Panc1 (cell line): Measurements from ENCODE around the gene MYO7A. TPM values are rescaled to one million over a fixed set of nuclear protein-coding genes. Genes with fewer than 3 reads are reported as not detected.

ENCODE experiments used
- ATAC-seq: fragments of 200-7000 bp; cut with Tn5 transposase; 2 replicates; pipeline ENCODE4 v1.9.1; 2020; ENCODE audit warnings: mild to moderate bottlenecking, moderate library complexity
- BruUV-seq: library from RNA; stranded (reverse); fragments of 400-500 nt; replicated peaks from 2 replicates; lab custom pipeline; 2021; lab: Mats Ljungman, UMichigan
- CTCF ChIA-PET: fragments of 300-600 bp; sonication (Branson Sonifier 250); formaldehyde crosslinking; loops from one replicate; lab custom pipeline; 2022; ENCODE audit warnings: antibody characterized with exemption; lab: Charles Lee
- POLR2A ChIA-PET: fragments of 300-600 bp; sonication (Branson Sonifier 250); formaldehyde crosslinking; loops from one replicate; lab custom pipeline; 2022; ENCODE audit warnings: antibody characterized with exemption; lab: Charles Lee
- DNase-seq: peaks from one replicate; pipeline ENCODE4 v3.0.0-alpha.2; 2010; ENCODE audit warnings: low read depth, low spot score
- H3K27ac ChIP-seq: 2 replicates; pipeline ENCODE4 v1.5.1; 2011; ENCODE audit warnings: mild to moderate bottlenecking, low read length, inconsistent platforms
- H3K27me3 ChIP-seq: fragments of 200-500 bp; sonication (Bioruptor generic); 2 replicates; pipeline ENCODE4 v1.6.0; 2014; ENCODE audit warnings: low read length, inconsistent platforms; ENCODE audit not compliant: control insufficient read depth, insufficient read depth
- H3K36me3 ChIP-seq: fragments of 200-500 bp; sonication (Bioruptor generic); 2 replicates; pipeline ENCODE4 v1.5.1; 2014; ENCODE audit warnings: inconsistent platforms, mild to moderate bottlenecking, low read length, moderate library complexity; ENCODE audit not compliant: control insufficient read depth, insufficient read depth
- H3K4me1 ChIP-seq: 2 replicates; pipeline ENCODE4 v1.5.1; 2011; ENCODE audit warnings: inconsistent platforms, mild to moderate bottlenecking, low read length, moderate library complexity; ENCODE audit not compliant: control insufficient read depth, insufficient read depth
- H3K4me3 ChIP-seq, 2 experiments: 2 replicates each; pipeline ENCODE4 v1.5.1; 2011 to 2012; ENCODE audit warnings: low read depth in 2 of 2, low read length in 2 of 2, mild to moderate bottlenecking in 2 of 2, inconsistent platforms in 1 of 2, moderate library complexity in 1 of 2
- H3K9me3 ChIP-seq: fragments of 200-500 bp; sonication (Bioruptor generic); 2 replicates; pipeline ENCODE4 v1.5.1; 2014; ENCODE audit warnings: low read depth, mild to moderate bottlenecking, inconsistent platforms, low read length, moderate library complexity; ENCODE audit not compliant: control insufficient read depth, insufficient read depth
- POLR2AphosphoS5 ChIP-seq: IDR thresholded peaks from 2 replicates; pipeline ENCODE4 v1.6.1; 2012; ENCODE audit warnings: mild to moderate bottlenecking, low read depth, low read length, moderate library complexity
- SIN3A ChIP-seq: IDR thresholded peaks from 2 replicates; pipeline ENCODE4 v1.6.1; 2012; ENCODE audit warnings: low read depth, mild to moderate bottlenecking, low read length, moderate library complexity, borderline replicate concordance; ENCODE audit not compliant: insufficient read depth
- TCF7L2 ChIP-seq: IDR thresholded peaks from 2 replicates; pipeline ENCODE4 v1.6.1; 2011; ENCODE audit warnings: mild to moderate bottlenecking, low read depth, low read length, inconsistent platforms
- in situ Hi-C: cut with HindIII; loops from 2 replicates; pipeline ENCODE4 v1.10.0; 2016; ENCODE audit warnings: low sequenced_read_pairs, low pct_unique_long_range_greater_than_20kb
- intact Hi-C: fragments of 100-400 bp; cut with micrococcal nuclease; formaldehyde crosslinking; loops from one replicate; pipeline ENCODE4 v1.10.0; 2022; ENCODE audit not compliant: unreplicated experiment
- total RNA-seq: library from RNA; stranded (reverse); gene quantifications from one replicate; pipeline ENCODE4 v1.2.1, GENCODE V29; 2021; ENCODE audit not compliant: unreplicated experiment
- TF ChIP-seq, protein P1 (sequence below): fragments of 450-650 bp; IDR thresholded peaks from 2 replicates; pipeline ENCODE4 v1.5.1; 2017; ENCODE audit warnings: mild to moderate bottlenecking
- TF ChIP-seq, protein P2 (sequence below), 2 experiments: IDR thresholded peaks; 2 replicates each; pipeline ENCODE4 v1.6.1; 2011 to 2012; ENCODE audit warnings: low read depth in 2 of 2, control low read depth in 1 of 2, low read length in 1 of 2, mild to moderate bottlenecking in 1 of 2, moderate library complexity in 1 of 2; ENCODE audit not compliant: insufficient read depth in 1 of 2

Gene MYO7A
- total RNA-seq, 1 experiment from 2014 or later: 1.3 TPM

DNA sequence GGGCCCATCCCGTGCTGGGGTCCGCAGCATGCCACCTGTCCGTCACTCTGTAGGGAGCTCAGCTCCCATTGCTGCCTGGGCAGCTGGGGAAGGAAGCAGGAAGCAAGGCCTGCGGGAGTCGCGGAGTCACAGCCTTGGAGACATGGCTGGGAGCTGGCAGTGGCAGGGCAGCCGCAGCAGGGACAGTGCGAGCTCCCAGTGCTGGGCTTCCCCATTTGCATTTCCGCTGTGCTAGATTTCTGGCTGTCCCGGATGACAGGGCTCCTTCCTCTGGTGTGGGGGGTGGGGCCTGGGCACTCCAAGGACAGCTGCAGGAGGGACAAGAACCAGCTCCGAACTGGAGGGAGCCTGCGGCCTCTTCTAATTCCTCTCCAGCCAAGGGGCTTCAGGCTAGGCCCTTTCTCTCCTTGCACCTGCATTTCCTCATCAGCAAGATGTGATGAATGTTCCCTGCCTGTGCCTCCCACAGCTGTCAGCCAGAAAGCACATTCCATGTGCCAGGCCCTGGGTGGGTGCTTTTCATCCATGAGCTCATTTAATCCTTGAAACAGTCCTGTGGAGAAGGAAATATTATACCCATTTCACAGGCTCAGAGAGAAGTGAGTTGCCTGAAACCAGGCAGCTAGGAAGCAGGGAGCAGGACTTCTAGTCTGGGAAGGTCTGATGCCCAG, 48.0 kb downstream of the MYO7A start:
- CTCF ChIA-PET: no interaction called here
- in situ Hi-C loops: no loop called here
- Histone ChIP-seq H3K9me3 (no peaks in the 10 kb centered on the region), H3K27me3 (no peaks in the 10 kb centered on the region), H3K4me3 (no peak overlapping the region), H3K4me1 (no peaks in the 10 kb centered on the region), H3K27ac (no peak overlapping the region), H3K36me3 (no peaks in the 10 kb centered on the region)
- ATAC-seq (no peak), DNase-seq (no peak)
- TF ChIP-seq, protein P1, sequence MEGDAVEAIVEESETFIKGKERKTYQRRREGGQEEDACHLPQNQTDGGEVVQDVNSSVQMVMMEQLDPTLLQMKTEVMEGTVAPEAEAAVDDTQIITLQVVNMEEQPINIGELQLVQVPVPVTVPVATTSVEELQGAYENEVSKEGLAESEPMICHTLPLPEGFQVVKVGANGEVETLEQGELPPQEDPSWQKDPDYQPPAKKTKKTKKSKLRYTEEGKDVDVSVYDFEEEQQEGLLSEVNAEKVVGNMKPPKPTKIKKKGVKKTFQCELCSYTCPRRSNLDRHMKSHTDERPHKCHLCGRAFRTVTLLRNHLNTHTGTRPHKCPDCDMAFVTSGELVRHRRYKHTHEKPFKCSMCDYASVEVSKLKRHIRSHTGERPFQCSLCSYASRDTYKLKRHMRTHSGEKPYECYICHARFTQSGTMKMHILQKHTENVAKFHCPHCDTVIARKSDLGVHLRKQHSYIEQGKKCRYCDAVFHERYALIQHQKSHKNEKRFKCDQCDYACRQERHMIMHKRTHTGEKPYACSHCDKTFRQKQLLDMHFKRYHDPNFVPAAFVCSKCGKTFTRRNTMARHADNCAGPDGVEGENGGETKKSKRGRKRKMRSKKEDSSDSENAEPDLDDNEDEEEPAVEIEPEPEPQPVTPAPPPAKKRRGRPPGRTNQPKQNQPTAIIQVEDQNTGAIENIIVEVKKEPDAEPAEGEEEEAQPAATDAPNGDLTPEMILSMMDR: no peak
- no peak for TF ChIP-seq SIN3A
- TF ChIP-seq TCF7L2: no peak
- no peak for TF ChIP-seq POLR2AphosphoS5
- TF ChIP-seq, protein P2, sequence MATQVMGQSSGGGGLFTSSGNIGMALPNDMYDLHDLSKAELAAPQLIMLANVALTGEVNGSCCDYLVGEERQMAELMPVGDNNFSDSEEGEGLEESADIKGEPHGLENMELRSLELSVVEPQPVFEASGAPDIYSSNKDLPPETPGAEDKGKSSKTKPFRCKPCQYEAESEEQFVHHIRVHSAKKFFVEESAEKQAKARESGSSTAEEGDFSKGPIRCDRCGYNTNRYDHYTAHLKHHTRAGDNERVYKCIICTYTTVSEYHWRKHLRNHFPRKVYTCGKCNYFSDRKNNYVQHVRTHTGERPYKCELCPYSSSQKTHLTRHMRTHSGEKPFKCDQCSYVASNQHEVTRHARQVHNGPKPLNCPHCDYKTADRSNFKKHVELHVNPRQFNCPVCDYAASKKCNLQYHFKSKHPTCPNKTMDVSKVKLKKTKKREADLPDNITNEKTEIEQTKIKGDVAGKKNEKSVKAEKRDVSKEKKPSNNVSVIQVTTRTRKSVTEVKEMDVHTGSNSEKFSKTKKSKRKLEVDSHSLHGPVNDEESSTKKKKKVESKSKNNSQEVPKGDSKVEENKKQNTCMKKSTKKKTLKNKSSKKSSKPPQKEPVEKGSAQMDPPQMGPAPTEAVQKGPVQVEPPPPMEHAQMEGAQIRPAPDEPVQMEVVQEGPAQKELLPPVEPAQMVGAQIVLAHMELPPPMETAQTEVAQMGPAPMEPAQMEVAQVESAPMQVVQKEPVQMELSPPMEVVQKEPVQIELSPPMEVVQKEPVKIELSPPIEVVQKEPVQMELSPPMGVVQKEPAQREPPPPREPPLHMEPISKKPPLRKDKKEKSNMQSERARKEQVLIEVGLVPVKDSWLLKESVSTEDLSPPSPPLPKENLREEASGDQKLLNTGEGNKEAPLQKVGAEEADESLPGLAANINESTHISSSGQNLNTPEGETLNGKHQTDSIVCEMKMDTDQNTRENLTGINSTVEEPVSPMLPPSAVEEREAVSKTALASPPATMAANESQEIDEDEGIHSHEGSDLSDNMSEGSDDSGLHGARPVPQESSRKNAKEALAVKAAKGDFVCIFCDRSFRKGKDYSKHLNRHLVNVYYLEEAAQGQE (IDR thresholded peaks at IDR 0.05; ENCODE audit: insufficient read depth in 1 of 2, low read depth in 2 of 2, low read length in 1 of 2): no peak
- POLR2A ChIA-PET: no interaction called here
- intact Hi-C loops: no loop called here
- BruUV-seq: no TSS peak

DNA sequence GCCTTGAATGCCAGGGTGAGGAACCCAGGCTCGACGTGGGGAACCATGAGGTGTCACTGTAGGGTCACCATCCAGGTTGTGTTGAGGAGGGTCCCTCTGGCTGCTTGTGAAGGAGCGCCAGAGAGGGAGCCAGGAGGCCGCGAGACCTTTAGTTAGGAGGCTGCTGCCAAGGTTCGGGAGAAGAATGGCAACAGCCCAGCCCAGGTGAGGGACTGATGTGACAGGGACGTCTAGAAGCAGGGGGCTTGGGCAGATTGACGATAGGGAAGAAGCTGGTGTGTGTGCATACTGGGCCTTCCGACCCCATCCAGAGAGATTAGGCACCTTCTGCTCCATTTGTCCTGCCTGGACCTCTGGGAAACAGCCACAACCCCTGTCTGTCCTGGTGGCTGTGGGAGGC, 49.0 kb downstream of the MYO7A start:
- no peaks in the 10 kb centered on the region for H3K36me3 ChIP-seq
- in situ Hi-C loops (no loop called here), intact Hi-C loops (no loop called here)
- CTCF ChIA-PET: no interaction called here
- no peaks in the 10 kb centered on the region for H3K4me1 ChIP-seq
- no peaks in the 10 kb centered on the region for H3K9me3 ChIP-seq
- DNase-seq: no peak
- no TSS peak for BruUV-seq
- no peak for TF ChIP-seq TCF7L2
- no peak for TF ChIP-seq SIN3A
- TF ChIP-seq, protein P2 (IDR thresholded peaks at IDR 0.05; ENCODE audit: insufficient read depth in 1 of 2, low read depth in 2 of 2, low read length in 1 of 2): no peak
- no peak for TF ChIP-seq POLR2AphosphoS5
- TF ChIP-seq, protein P1: no peak
- H3K27ac ChIP-seq: no peak overlapping the region
- POLR2A ChIA-PET: no interaction called here
- no peak; the same call in 1 of the 2 replicates for ATAC-seq
- H3K4me3 ChIP-seq: no peak overlapping the region
- H3K27me3 ChIP-seq: no peaks in the 10 kb centered on the region
